ENCODE results near the gene GRIN3A. TPM values are rescaled to one million over a fixed set of nuclear protein-coding genes. Genes with fewer than 3 reads are reported as not detected.

GRIN3A gene
- total RNA-seq, 1 experiment from 2014 or later: 0.03 TPM

- H3K36me3 ChIP-seq (ENCODE audit: control insufficient read depth, insufficient read depth, low read length): no peaks in the 10 kb centered on the region
- no peak overlapping the region for H3K27ac ChIP-seq (ENCODE audit: low read length)
- H3K9me3 ChIP-seq (ENCODE audit: control insufficient read depth, insufficient read depth, low read depth, low read length): no peaks in the 10 kb centered on the region
- H3K27me3 ChIP-seq (ENCODE audit: control insufficient read depth, insufficient read depth, low read length): no peaks in the 10 kb centered on the region
- in situ Hi-C loops (cut with HindIII; ENCODE audit: low pct_unique_long_range_greater_than_20kb, low sequenced_read_pairs): no loop called here
- ChIA-PET POLR2A (no interaction called here), CTCF (no interaction called here)
- TF ChIP-seq CTCF (IDR thresholded peaks at IDR 0.05) (no peak), POLR2AphosphoS5 (IDR thresholded peaks at IDR 0.05; ENCODE audit: low read depth, low read length) (no peak), TCF7L2 (IDR thresholded peaks at IDR 0.05; ENCODE audit: low read depth, low read length) (no peak), SIN3A (IDR thresholded peaks at IDR 0.05; ENCODE audit: borderline replicate concordance, insufficient read depth, low read depth, low read length) (no peak)
- TF ChIP-seq, protein P1, sequence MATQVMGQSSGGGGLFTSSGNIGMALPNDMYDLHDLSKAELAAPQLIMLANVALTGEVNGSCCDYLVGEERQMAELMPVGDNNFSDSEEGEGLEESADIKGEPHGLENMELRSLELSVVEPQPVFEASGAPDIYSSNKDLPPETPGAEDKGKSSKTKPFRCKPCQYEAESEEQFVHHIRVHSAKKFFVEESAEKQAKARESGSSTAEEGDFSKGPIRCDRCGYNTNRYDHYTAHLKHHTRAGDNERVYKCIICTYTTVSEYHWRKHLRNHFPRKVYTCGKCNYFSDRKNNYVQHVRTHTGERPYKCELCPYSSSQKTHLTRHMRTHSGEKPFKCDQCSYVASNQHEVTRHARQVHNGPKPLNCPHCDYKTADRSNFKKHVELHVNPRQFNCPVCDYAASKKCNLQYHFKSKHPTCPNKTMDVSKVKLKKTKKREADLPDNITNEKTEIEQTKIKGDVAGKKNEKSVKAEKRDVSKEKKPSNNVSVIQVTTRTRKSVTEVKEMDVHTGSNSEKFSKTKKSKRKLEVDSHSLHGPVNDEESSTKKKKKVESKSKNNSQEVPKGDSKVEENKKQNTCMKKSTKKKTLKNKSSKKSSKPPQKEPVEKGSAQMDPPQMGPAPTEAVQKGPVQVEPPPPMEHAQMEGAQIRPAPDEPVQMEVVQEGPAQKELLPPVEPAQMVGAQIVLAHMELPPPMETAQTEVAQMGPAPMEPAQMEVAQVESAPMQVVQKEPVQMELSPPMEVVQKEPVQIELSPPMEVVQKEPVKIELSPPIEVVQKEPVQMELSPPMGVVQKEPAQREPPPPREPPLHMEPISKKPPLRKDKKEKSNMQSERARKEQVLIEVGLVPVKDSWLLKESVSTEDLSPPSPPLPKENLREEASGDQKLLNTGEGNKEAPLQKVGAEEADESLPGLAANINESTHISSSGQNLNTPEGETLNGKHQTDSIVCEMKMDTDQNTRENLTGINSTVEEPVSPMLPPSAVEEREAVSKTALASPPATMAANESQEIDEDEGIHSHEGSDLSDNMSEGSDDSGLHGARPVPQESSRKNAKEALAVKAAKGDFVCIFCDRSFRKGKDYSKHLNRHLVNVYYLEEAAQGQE (IDR thresholded peaks at IDR 0.05; ENCODE audit: insufficient read depth in 1 of 2, low read depth in 2 of 2, low read length in 1 of 2): no peak
- H3K4me3 ChIP-seq (ENCODE audit: low read depth in 2 of 2, low read length in 2 of 2): no peak overlapping the region
- no peaks in the 10 kb centered on the region for H3K4me1 ChIP-seq (ENCODE audit: control insufficient read depth, insufficient read depth, low read length)
- intact Hi-C loops (cut with micrococcal nuclease; ENCODE audit: unreplicated experiment): no loop called here
- ATAC-seq (no peak), DNase-seq (ENCODE audit: low read depth, low spot score) (no peak)
- no TSS peak for BruUV-seq (replicated peaks)
Observed at GRCh38 chr9:101625876-101626275, 112.6 kb downstream of the GRIN3A start.

- Histone ChIP-seq H3K27ac (ENCODE audit: low read length) (no peak overlapping the region), H3K9me3 (ENCODE audit: control insufficient read depth, insufficient read depth, low read depth, low read length) (no peaks in the 10 kb centered on the region), H3K4me1 (ENCODE audit: control insufficient read depth, insufficient read depth, low read length) (no peaks in the 10 kb centered on the region), H3K27me3 (ENCODE audit: control insufficient read depth, insufficient read depth, low read length) (no peaks in the 10 kb centered on the region), H3K36me3 (ENCODE audit: control insufficient read depth, insufficient read depth, low read length) (no peaks in the 10 kb centered on the region), H3K4me3 (ENCODE audit: low read depth in 2 of 2, low read length in 2 of 2) (no peak overlapping the region)
- intact Hi-C loops (cut with micrococcal nuclease; ENCODE audit: unreplicated experiment): no loop called here
- in situ Hi-C loops (cut with HindIII; ENCODE audit: low pct_unique_long_range_greater_than_20kb, low sequenced_read_pairs): no loop called here
- no peak for DNase-seq (ENCODE audit: low read depth, low spot score)
- ATAC-seq: no peak
- TF ChIP-seq POLR2AphosphoS5 (IDR thresholded peaks at IDR 0.05; ENCODE audit: low read depth, low read length) (no peak), SIN3A (IDR thresholded peaks at IDR 0.05; ENCODE audit: borderline replicate concordance, insufficient read depth, low read depth, low read length) (no peak), CTCF (IDR thresholded peaks at IDR 0.05) (no peak), TCF7L2 (IDR thresholded peaks at IDR 0.05; ENCODE audit: low read depth, low read length) (no peak)
- TF ChIP-seq, protein P1 (IDR thresholded peaks at IDR 0.05; ENCODE audit: insufficient read depth in 1 of 2, low read depth in 2 of 2, low read length in 1 of 2): no peak
- BruUV-seq (replicated peaks): no TSS peak
- CTCF ChIA-PET: no interaction called here
- POLR2A ChIA-PET: no interaction called here
Observed at GRCh38 chr9:101620452-101620851, 118.0 kb downstream of the GRIN3A start.

All from Panc1 (cell line).